A549 (cell line): Measurements from ENCODE around the gene FOSL2.

ENCODE experiments used
- CTCF ChIP-seq: fragments of >200 bp; sonication (Bioruptor Twin); formaldehyde crosslinking; IDR thresholded peaks from 3 replicates; pipeline ENCODE4 v1.5.1; 2016
- E2F6 ChIP-seq: IDR thresholded peaks from 2 replicates; pipeline ENCODE4 v1.6.1; 2012; ENCODE audit warnings: low read depth, borderline replicate concordance
- MAFK ChIP-seq: fragments of 450-650 bp; IDR thresholded peaks from 2 replicates; pipeline ENCODE4 v1.6.1; 2014; ENCODE audit not compliant: partially characterized antibody
- PBX3 ChIP-seq: IDR thresholded peaks from 2 replicates; pipeline ENCODE4 v1.6.1; 2012
- RARB ChIP-seq: fragments of 250-450 bp; sonication (Bioruptor Pico); IDR thresholded peaks from 2 replicates; pipeline ENCODE4 v1.8.0; 2021; ENCODE audit warnings: mild to moderate bottlenecking, moderate library complexity

- TF ChIP-seq CTCF (no peak), RARB (CRISPR knock-in tag) (no peak), MAFK (no peak), E2F6 (no peak), PBX3 (no peak)
Observed at GRCh38 chr2:28457237-28457636, 64.6 kb downstream of the FOSL2 start.
